ENCODE results near the gene VAV2.

Gene VAV2

DNA sequence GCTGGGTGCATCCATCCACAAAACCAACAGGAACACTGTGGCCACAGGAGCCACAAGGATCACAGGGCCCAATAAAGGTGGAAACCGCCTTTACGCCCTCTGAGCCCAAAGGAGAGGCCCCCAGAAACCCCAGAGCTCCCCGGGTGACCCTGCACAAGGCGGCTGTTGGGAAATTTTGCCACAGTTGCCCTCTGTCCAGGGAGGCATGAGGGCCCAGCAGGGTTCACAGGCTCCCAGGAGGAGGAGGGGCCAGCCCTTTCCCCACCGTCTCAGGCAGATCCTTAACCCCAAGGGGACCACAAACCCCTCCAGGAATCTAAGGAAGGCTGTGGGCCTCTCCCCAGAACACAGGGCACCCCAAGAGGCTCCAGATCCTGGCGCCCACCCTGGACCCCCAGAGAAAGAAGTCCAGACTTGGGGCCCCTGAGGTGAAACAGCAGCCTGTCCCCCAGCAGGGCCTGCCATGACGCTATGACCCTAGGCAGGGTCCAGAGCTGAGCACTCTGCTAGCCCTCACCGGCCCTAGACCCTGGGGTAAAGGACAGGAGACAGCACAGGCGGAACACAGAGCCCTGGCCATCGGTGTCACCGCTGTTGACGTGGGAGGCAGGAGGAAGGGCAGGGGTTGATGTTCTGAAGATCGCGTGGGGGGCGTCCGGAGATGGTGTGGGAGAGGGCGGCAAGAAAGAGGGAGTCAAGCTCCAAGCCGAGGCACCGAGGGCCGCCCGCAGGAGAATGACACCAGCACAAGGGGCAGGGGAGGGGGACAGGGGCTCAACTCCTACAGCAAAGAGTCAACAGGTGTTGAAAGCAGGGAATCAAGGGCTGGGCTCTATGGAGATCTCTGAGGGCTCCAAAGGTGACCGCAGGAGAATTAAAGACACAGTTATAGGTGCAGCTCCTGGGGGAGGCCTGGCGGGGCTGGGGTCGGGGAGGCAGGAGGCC lies 97.5 kb downstream of the VAV2 start:
- no peak for DNase-seq (ENCODE audit: extremely low read depth, low read depth)
- no peak overlapping the region for H3K4me3 ChIP-seq (replicated peaks; ENCODE audit: low read depth, low read length)
- TF ChIP-seq, protein P1, sequence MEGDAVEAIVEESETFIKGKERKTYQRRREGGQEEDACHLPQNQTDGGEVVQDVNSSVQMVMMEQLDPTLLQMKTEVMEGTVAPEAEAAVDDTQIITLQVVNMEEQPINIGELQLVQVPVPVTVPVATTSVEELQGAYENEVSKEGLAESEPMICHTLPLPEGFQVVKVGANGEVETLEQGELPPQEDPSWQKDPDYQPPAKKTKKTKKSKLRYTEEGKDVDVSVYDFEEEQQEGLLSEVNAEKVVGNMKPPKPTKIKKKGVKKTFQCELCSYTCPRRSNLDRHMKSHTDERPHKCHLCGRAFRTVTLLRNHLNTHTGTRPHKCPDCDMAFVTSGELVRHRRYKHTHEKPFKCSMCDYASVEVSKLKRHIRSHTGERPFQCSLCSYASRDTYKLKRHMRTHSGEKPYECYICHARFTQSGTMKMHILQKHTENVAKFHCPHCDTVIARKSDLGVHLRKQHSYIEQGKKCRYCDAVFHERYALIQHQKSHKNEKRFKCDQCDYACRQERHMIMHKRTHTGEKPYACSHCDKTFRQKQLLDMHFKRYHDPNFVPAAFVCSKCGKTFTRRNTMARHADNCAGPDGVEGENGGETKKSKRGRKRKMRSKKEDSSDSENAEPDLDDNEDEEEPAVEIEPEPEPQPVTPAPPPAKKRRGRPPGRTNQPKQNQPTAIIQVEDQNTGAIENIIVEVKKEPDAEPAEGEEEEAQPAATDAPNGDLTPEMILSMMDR (IDR thresholded peaks at IDR 0.05; ENCODE audit: low read depth, low read length, missing control alignments), result no peak

GRCh38 chr9:133893191-133893994 lies 98.7 kb downstream of the VAV2 start:
- no peak overlapping the region for H3K4me3 ChIP-seq (replicated peaks; ENCODE audit: low read depth, low read length)
- TF ChIP-seq, protein P1 (IDR thresholded peaks at IDR 0.05; ENCODE audit: low read depth, low read length, missing control alignments), result no peak
- no peak for DNase-seq (ENCODE audit: extremely low read depth, low read depth)

- TF ChIP-seq, protein P1 (IDR thresholded peaks at IDR 0.05; ENCODE audit: low read depth, low read length, missing control alignments), result no peak
- DNase-seq (ENCODE audit: extremely low read depth, low read depth), result no peak
- no peak overlapping the region for H3K4me3 ChIP-seq (replicated peaks; ENCODE audit: low read depth, low read length)
Observed at GRCh38 chr9:133892193-133892920, 99.8 kb downstream of the VAV2 start.

- TF ChIP-seq, protein P1 (IDR thresholded peaks at IDR 0.05; ENCODE audit: low read depth, low read length, missing control alignments), result no peak
- H3K4me3 ChIP-seq (replicated peaks; ENCODE audit: low read depth, low read length), result no peak overlapping the region
- DNase-seq (ENCODE audit: extremely low read depth, low read depth), result no peak
Observed at GRCh38 chr9:133891741-133892140, 100.4 kb downstream of the VAV2 start.

DNA sequence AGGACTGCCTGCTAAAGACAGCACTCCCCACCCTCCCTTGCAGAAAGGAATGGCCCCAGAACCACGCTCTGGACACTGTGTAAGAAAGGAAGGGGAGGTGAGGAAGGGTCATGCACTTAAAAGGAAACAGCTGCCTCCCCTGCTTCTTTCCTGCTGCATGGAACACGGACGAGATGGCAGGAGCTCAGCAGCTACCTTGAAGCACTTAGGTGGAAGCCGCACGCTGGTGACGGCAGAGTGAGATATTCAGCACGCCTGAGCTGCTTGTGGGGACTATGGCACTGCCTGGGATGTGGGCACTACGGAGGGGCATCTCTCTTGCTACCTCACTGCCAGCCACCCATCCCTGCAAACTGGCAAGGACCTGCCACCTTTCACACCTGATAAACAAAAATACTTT lies 101.5 kb downstream of the VAV2 start:
- no peak for DNase-seq (ENCODE audit: extremely low read depth, low read depth)
- TF ChIP-seq, protein P1 (IDR thresholded peaks at IDR 0.05; ENCODE audit: low read depth, low read length, missing control alignments), result no peak
- no peak overlapping the region for H3K4me3 ChIP-seq (replicated peaks; ENCODE audit: low read depth, low read length)

DNA sequence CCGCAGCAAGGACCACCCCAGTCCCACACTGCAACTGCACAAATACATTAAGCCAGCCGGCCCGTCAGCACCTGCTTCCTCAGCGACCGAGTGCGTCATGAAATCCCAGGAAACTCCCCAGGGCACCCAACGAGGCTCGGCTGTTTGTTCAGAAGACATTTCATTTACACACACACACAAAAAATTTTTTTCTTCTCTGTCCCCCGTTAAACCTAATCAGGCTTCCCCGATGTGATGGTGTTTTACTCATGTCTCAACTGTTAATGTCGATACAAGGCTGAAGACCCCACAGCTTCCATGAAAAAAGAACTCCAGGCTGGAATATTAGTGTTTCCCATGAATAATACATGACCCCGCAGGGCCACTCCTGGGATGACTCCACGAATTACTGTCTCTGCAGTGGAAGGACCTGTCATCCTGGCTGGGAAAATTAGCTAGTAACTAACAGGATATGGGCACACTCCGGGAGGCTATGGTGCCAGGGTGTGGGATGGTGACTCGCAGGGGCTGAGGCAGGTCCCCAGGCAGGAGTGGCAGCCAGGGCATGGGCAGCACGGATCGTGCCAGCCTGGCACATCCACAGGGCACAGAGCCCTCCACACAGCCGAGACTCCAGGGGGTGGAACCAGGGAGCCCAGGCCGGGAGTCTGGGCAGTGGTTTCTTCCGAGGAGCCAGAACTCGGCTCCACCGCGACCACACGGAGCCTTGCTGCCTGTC lies 102.4 kb downstream of the VAV2 start:
- no peak overlapping the region for H3K4me3 ChIP-seq (replicated peaks; ENCODE audit: low read depth, low read length)
- TF ChIP-seq, protein P1 (IDR thresholded peaks at IDR 0.05; ENCODE audit: low read depth, low read length, missing control alignments), result no peak
- no peak for DNase-seq (ENCODE audit: extremely low read depth, low read depth)
